Measurements from ENCODE around the gene LPCAT1.

The LPCAT1 gene

DNA sequence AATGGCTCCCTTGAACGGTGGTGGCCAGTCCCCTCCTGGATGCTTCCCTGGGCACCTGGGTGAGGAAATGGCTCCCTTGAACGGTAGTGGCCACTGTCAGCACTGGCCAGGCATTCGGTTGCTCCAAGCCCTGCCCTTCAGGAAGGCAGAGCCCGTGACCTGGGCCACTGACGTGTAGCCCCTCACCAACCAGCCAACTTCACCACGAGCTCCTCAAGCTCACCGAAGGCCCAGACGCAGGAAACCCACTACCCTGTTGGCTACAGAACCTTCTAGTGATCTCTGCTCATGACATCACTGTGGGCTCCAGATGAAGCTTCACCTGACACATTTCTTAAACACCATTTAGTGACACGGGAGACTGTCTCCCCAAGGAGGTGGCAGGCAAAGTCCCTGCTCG, 87.7 kb downstream of the LPCAT1 start:
- H2AFZ ChIP-seq (ENCODE audit: low read length) = no peak overlapping the region
- H3K4me1 ChIP-seq (ENCODE audit: insufficient read depth, low read length, poor library complexity, severe bottlenecking) = no peaks in the 10 kb centered on the region
- no peaks in the 10 kb centered on the region for H3K79me2 ChIP-seq (ENCODE audit: insufficient read depth, low read length)
- no peaks in the 10 kb centered on the region for H4K20me1 ChIP-seq (ENCODE audit: insufficient read depth, low read length, poor library complexity, severe bottlenecking)
- H3K4me2 ChIP-seq (ENCODE audit: low read depth, low read length, poor library complexity, severe bottlenecking) = no peak overlapping the region
- H3K9me3 ChIP-seq (ENCODE audit: insufficient read depth, low read depth, low read length) = peaks cover 7% of the 10 kb centered on the region; the same call in 1 of the 2 replicates
- H3K27me3 ChIP-seq (ENCODE audit: insufficient read depth, low read length, poor library complexity, severe bottlenecking) = no peaks in the 10 kb centered on the region
- H3K36me3 ChIP-seq (ENCODE audit: insufficient read depth, low read length) = no peaks in the 10 kb centered on the region
- no peaks in the 10 kb centered on the region for H3K9me2 ChIP-seq (replicated peaks; ENCODE audit: low read depth, low read length)
- H3F3A ChIP-seq (ENCODE audit: low read depth) = no peaks in the 10 kb centered on the region
- TF ChIP-seq CTCF (conservative IDR thresholded peaks at IDR 0.05; ENCODE audit: low read length) = no peak
- no peak for TF ChIP-seq EZH2phosphoT487 (IDR thresholded peaks at IDR 0.05; ENCODE audit: borderline replicate concordance)
- no peak overlapping the region for H3K4me3 ChIP-seq (ENCODE audit: low read length, poor library complexity, severe bottlenecking)
- no peak overlapping the region for H3K9ac ChIP-seq (ENCODE audit: low read depth, low read length, poor library complexity, severe bottlenecking)

GRCh38 chr5:1435369-1435768, 88.4 kb downstream of the LPCAT1 start:
- TF ChIP-seq EZH2phosphoT487 (IDR thresholded peaks at IDR 0.05; ENCODE audit: borderline replicate concordance) (no peak), CTCF (conservative IDR thresholded peaks at IDR 0.05; ENCODE audit: low read length) (no peak)
- H2AFZ ChIP-seq (ENCODE audit: low read length) = no peak overlapping the region
- H3K4me2 ChIP-seq (ENCODE audit: low read depth, low read length, poor library complexity, severe bottlenecking) = no peak overlapping the region
- no peak overlapping the region for H3K9ac ChIP-seq (ENCODE audit: low read depth, low read length, poor library complexity, severe bottlenecking)
- no peaks in the 10 kb centered on the region for H3K27me3 ChIP-seq (ENCODE audit: insufficient read depth, low read length, poor library complexity, severe bottlenecking)
- H3K79me2 ChIP-seq (ENCODE audit: insufficient read depth, low read length) = no peaks in the 10 kb centered on the region
- H3K9me2 ChIP-seq (replicated peaks; ENCODE audit: low read depth, low read length) = no peaks in the 10 kb centered on the region
- no peaks in the 10 kb centered on the region for H4K20me1 ChIP-seq (ENCODE audit: insufficient read depth, low read length, poor library complexity, severe bottlenecking)
- H3K9me3 ChIP-seq (ENCODE audit: insufficient read depth, low read depth, low read length) = peaks cover 7% of the 10 kb centered on the region; the same call in 1 of the 2 replicates
- H3K36me3 ChIP-seq (ENCODE audit: insufficient read depth, low read length) = no peaks in the 10 kb centered on the region
- H3F3A ChIP-seq (ENCODE audit: low read depth) = no peaks in the 10 kb centered on the region
- no peak overlapping the region for H3K4me3 ChIP-seq (ENCODE audit: low read length, poor library complexity, severe bottlenecking)
- H3K4me1 ChIP-seq (ENCODE audit: insufficient read depth, low read length, poor library complexity, severe bottlenecking) = no peaks in the 10 kb centered on the region

DNA sequence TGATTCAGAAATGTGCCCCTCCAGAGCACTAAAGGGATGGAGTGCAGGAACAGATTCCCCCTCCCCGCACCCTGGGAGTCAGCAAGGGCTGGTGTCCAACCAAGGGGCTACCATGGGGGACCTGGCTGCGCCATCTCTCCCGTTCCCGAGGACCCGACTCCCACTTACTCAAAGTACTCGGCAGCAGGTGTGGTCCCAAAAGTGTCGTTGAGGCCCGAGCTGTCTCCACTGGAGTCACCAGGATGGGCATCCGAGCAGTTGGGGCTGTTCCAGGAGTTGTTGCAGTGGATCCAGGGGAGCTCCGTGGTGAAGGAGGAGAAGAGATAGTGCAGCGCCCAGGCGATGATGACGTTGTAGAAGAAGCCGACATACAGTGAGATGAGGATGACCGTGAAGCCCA, 91.5 kb downstream of the LPCAT1 start:
- Histone ChIP-seq H3K4me3 (ENCODE audit: low read length, poor library complexity, severe bottlenecking) (no peak overlapping the region), H3K36me3 (ENCODE audit: insufficient read depth, low read length) (no peaks in the 10 kb centered on the region), H3K9me2 (replicated peaks; ENCODE audit: low read depth, low read length) (no peaks in the 10 kb centered on the region), H3K9me3 (ENCODE audit: insufficient read depth, low read depth, low read length) (peaks cover 20% of the 10 kb centered on the region; the same call in 1 of the 2 replicates), H3K4me1 (ENCODE audit: insufficient read depth, low read length, poor library complexity, severe bottlenecking) (no peaks in the 10 kb centered on the region), H3K4me2 (ENCODE audit: low read depth, low read length, poor library complexity, severe bottlenecking) (no peak overlapping the region), H4K20me1 (ENCODE audit: insufficient read depth, low read length, poor library complexity, severe bottlenecking) (no peaks in the 10 kb centered on the region), H2AFZ (ENCODE audit: low read length) (no peak overlapping the region), H3K9ac (ENCODE audit: low read depth, low read length, poor library complexity, severe bottlenecking) (no peak overlapping the region), H3F3A (ENCODE audit: low read depth) (no peaks in the 10 kb centered on the region), H3K79me2 (ENCODE audit: insufficient read depth, low read length) (no peaks in the 10 kb centered on the region), H3K27me3 (ENCODE audit: insufficient read depth, low read length, poor library complexity, severe bottlenecking) (no peaks in the 10 kb centered on the region)
- no peak for TF ChIP-seq EZH2phosphoT487 (IDR thresholded peaks at IDR 0.05; ENCODE audit: borderline replicate concordance)
- TF ChIP-seq CTCF (conservative IDR thresholded peaks at IDR 0.05; ENCODE audit: low read length) = no peak

All from Loucy (cell line).